Adrenal gland (tissue), 5 donors: ENCODE results near the gene HPN.

Source experiments
- POLR2A ChIP-seq, 2 donors: fragments of 450-650 bp; IDR thresholded peaks; one replicate each; pipeline ENCODE4 v1.6.1; 2017; ENCODE audit warnings: antibody characterized with exemption in 2 of 2, mild to moderate bottlenecking in 2 of 2, moderate library complexity in 1 of 2
- TF ChIP-seq, protein P1 (sequence below), 6 experiments: fragments of 450-650 bp in 4 of 6; fragments of 200-600 bp in 2 of 6; sonication (generic) in 1 of 6; IDR thresholded peaks; 1 replicate in 5 of 6; 2 replicates in 1 of 6; pipeline versions ENCODE4 v1.5.1 to v1.8.0; 2016 to 2021; ENCODE audit warnings: antibody characterized with exemption in 6 of 6, mild to moderate bottlenecking in 2 of 6, moderate library complexity in 1 of 6
- donor health status: DM: no; HTN: no; CAD: no.

GRCh38 chr19:35011091-35011689, 30.3 kb upstream of the HPN start:
- TF ChIP-seq, protein P1, sequence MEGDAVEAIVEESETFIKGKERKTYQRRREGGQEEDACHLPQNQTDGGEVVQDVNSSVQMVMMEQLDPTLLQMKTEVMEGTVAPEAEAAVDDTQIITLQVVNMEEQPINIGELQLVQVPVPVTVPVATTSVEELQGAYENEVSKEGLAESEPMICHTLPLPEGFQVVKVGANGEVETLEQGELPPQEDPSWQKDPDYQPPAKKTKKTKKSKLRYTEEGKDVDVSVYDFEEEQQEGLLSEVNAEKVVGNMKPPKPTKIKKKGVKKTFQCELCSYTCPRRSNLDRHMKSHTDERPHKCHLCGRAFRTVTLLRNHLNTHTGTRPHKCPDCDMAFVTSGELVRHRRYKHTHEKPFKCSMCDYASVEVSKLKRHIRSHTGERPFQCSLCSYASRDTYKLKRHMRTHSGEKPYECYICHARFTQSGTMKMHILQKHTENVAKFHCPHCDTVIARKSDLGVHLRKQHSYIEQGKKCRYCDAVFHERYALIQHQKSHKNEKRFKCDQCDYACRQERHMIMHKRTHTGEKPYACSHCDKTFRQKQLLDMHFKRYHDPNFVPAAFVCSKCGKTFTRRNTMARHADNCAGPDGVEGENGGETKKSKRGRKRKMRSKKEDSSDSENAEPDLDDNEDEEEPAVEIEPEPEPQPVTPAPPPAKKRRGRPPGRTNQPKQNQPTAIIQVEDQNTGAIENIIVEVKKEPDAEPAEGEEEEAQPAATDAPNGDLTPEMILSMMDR (IDR thresholded peaks at IDR 0.05): no peak
- TF ChIP-seq POLR2A (IDR thresholded peaks at IDR 0.05): no peak
